HG03139 (cell line): ENCODE data around the gene STOML3.

Experiments used
- ATAC-seq: cut with Tn5 transposase; IDR thresholded peaks from one replicate; pipeline ENCODE4 v1.9.1; 2021; ENCODE audit not compliant: unreplicated experiment

The STOML3 gene

DNA sequence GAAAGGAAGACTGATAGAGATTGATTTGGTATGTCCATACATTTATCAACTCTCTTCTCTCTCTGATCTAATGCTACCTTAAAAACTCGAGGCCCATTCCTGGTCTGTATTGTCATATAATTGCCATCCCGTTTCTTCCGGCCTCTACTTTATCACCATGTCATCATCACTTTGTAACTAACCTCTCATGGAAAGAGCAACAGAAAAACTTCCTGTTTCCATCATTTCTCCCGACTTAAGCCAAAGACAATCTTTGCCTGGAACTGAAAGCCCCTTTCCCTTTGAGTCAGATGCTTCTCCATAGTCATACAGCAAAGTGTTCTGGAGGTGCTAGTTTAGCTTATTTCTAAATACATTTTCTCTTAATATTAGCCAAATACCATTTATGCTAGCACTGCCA is 2.8 kb upstream of the STOML3 start:
- no peak for ATAC-seq

GRCh38 chr13:38981096-38981495 is 9.5 kb downstream of the STOML3 start:
- no peak for ATAC-seq

DNA sequence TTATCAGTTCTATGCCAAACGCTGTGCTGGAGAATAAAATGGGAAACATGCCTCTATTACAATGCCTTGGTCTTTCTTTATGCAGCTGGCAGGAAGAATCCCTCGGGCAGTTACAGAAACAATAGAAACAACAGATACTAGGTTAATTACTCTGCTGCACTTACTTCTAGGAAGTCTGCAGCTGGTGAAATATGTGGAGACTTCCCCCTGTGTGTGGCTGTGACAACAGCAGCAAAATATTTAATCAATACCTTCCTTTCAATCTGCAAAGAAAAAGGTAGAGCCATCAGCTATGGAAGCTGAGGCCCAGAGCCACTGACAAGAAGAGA is 9.9 kb downstream of the STOML3 start:
- ATAC-seq, result no peak

DNA sequence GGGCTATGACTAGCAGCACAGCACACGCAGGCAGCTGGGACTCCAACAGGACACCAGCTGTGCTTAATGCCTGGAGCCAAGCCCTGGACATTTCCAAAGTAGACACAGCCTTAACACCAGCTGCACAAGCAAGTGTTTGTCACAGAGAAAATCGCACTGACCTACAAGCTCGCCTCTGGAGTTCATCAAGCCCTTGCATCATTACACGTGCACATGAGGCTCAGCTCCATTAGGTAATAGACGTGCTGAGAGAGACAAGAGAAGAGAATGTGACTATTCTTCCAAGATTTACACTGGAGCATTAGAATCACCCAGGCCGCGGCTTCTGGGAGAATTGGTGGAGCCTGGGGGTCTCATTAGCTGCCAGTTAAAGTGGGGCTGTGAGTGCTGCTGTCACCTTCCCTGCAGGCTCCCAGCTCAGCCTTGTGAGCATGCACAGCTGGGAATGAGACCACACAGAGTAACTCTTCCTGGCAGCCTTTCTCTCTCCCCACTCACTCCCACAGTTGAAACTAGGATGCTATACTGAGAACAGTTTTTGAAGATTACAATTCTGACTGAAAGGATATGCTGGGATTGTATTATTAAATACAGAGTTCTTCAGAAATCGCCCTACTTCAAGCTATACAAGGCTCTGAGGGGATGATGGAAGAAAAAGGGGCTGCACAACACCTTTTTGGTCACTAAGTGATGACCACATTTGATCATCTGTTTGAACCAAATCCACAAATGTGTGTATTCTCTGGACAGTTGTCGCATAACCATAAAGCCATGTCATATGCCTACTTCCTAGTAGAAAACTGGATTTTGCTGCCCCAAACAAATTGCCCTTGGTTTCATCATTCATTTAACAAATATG is 10.5 kb downstream of the STOML3 start:
- ATAC-seq, result no peak

DNA sequence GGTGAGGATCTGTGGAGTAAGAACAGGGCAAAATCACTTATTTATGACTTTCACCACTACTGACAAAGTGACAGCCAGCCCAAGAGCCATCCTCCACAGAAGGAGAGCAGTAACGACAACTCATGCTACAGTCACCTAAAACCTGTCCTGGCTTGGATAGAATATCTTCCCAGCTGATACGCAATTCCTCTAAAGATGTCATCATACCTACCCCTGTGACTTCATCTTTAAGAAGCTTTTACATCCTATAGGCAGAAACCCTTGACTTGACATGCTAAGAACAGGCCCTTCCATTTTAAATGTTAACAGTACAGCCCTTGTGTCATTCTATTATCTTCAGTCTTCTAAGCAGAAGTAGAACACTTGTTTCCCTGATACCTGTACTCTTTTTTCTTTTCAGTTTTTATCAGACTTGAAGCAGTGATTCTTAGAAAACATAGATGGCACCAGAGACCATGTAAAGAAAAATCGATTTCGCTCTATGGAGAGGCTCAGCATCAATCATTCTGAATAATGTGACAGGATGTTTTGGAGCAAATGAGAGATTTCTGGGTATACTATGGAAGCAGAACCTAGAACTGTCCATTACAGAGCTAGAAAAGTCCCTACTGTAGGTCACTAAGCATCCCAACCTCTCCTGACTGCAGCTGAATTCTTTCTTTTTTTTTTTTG is 20.1 kb downstream of the STOML3 start:
- no peak for ATAC-seq

- ATAC-seq, result no peak
Observed at GRCh38 chr13:38969187-38969586, 21.4 kb downstream of the STOML3 start.

GRCh38 chr13:38967446-38967845 is 23.2 kb downstream of the STOML3 start:
- ATAC-seq, result no peak

- ATAC-seq, result no peak
Observed at GRCh38 chr13:38965281-38965680, 25.4 kb downstream of the STOML3 start.

GRCh38 chr13:38960175-38960574 is 30.5 kb downstream of the STOML3 start:
- ATAC-seq, result no peak

GRCh38 chr13:38957794-38958592 is 32.6 kb downstream of the STOML3 start:
- no peak for ATAC-seq

GRCh38 chr13:38954844-38955243 is 35.8 kb downstream of the STOML3 start:
- ATAC-seq, result no peak

GRCh38 chr13:38954291-38954690 is 36.3 kb downstream of the STOML3 start:
- ATAC-seq, result no peak

GRCh38 chr13:38952827-38953226 is 37.8 kb downstream of the STOML3 start:
- ATAC-seq, result no peak

DNA sequence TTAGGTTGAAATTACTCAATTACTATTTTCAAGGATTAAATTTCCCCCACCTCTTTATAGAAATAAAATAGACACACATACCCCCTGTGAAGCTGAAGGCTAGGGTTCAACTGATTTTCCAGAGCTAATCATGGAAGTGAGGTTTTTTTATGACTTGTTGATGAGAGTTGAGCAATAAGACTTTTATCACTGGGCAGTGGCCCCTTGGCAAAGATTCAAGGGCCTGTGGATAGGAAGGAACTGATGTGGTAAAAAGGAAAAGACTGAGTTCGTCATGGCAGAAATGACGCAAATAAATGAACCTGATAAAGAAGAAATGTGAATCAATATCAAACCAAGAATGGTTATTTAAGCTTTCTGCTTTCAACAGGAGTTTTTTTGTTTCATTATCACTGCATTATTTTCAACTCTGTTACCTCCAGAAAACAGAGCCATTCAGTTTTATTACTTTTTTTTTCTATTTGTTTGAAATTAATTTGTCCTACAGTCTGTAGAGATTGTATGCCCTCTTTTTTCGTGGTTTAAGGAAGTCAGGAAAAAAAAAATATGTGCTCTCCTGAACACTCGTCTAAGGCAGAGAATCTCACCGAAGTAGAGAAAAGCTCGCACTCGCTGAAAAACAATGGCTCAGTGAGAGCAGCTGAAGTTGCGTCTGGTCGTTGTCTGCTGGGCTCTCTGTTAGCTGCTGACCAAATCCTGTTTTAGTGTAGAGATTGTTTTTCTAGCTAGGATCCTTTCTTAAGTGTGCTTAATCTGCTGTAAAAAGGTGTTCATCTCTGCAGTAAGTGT is 38.9 kb downstream of the STOML3 start:
- no peak for ATAC-seq

GRCh38 chr13:38950987-38951386 is 39.6 kb downstream of the STOML3 start:
- no peak for ATAC-seq

DNA sequence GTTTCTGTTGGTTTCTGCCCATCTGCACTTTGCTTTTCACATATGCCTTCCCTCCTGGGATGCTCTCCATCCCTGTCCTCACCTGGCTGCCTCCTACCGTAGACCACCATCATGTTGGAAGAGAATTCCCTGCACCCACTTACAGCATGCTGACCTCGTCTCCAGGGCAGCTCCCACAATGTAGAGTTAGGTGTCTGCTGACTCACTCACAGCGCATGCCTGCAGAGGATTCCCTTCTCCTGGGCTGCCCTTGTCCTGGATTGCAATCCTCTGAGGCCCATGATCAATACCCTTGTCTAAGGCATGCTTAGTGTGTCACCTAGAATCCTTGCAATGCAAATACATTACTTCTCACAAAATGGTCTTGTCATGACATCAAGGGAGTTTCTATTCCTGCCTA is 43.6 kb downstream of the STOML3 start:
- ATAC-seq, result no peak

DNA sequence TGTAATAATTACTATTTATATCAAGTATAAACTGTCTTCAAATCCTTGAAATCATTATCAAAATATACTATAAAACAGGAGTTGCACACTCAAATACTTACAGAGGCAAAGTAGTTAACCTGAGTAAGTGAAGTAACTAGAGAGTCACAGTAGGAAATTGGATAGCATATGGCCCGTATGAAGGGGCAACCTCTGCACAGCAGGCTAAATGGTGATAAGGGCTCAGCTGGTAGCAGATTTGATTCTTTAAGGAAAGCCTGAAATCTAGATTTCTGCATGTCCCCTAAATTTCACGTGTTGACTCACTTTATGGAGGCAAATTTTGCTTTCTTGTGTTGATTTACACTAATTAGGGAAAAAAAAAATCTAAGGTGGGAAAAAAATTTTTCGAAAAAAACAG is 46.4 kb downstream of the STOML3 start:
- ATAC-seq, result no peak

GRCh38 chr13:38943231-38943630 is 47.4 kb downstream of the STOML3 start:
- ATAC-seq, result no peak

DNA sequence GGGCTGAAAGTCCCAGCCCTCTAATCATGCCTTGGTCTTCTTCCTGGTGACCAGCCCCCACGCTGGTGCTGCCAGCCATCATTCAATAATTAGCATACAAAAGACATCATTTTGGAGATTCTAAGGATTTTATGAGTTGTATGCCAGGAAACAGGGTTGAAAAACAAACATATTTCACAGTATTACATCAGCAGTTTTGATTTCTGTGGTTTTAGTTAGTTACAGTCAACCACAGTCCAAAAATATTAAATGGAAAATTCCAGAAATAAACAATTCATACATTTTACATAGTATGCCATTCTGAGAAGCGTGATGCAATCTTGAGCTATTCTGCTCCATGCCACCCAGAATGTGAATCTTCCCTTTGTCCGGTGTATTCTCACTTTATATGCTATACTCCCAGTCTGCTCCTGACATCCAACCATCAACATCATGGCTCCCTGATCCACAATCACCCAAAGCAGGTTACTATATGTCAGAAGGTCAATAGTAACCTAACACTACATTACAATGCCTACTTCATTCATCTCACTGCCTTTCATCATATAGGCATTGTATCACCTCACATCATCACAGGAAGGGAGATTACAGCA is 49.2 kb downstream of the STOML3 start:
- no peak for ATAC-seq

- no peak for ATAC-seq
Observed at GRCh38 chr13:38933786-38934185, 56.8 kb downstream of the STOML3 start.

DNA sequence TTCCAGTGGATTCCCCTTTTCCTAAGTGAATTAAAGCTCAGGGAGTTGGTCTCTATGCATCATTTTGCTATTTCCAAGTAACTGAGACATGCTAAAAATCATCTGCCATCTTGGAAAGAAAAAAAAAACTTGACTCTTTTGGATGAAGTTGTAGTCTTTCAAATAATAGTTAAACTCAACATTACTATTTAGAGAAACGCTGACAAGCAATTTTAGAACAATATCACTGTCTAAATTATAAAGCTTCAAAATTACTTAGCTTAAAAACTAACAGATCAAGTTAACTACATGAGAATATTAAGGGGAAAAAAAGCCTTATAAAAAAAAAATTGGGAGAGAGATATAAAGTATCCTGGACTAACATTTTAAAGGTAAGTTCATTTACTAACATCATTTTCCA is 68.5 kb downstream of the STOML3 start:
- no peak for ATAC-seq
